HG03280 (cell line): Measurements from ENCODE around the gene HOXA9.

Experiments used
- ATAC-seq: cut with Tn5 transposase; IDR thresholded peaks from one replicate; pipeline ENCODE4 v1.9.1; 2021; ENCODE audit warnings: mild to moderate bottlenecking, moderate library complexity; ENCODE audit not compliant: unreplicated experiment

HOXA9 gene

DNA sequence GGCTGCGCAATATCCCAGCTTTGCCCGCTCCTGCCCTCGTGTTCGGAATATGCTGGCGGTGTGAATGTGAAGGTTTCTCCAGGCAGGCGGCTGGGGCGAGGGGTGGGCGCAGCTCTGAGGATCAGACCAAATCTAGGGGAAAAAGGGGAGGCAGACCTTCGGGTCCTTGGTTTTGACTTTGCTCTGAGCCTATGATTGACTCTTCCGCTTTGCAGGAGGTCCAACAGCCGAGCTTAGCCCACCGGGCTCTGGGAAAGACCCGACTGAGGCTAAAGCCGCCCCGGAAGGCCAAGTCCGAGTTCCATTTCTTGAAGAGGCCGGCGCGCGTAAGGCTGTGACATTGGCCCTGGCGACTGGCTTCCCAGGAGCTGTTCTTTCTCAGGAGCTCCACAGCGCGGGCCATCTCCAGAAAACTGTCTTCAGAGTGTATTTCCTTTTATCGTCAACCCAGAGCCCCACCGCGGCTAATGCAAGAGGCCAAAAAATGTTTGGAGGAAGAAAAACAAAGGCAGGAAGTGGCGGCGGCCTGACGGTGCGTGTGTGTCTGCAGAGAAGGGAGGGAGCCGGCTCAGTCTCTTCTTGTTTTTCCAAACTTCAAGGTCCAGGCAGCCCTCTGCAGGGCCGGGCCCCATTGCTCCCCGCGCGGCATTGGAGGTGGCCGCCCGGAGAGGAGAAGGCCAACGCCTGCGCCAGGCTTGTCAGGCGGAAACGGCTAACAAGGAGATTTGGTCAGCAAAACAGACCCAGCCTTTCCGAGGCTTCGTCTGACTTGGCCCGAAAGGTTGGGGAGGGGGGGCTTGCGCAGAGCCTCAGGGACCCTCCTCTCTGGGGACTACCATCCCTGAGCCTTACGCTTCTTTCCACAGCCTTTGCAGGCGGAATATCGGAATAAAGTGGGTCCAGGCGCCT is 23.3 kb upstream of the HOXA9 start:
- no peak for ATAC-seq

DNA sequence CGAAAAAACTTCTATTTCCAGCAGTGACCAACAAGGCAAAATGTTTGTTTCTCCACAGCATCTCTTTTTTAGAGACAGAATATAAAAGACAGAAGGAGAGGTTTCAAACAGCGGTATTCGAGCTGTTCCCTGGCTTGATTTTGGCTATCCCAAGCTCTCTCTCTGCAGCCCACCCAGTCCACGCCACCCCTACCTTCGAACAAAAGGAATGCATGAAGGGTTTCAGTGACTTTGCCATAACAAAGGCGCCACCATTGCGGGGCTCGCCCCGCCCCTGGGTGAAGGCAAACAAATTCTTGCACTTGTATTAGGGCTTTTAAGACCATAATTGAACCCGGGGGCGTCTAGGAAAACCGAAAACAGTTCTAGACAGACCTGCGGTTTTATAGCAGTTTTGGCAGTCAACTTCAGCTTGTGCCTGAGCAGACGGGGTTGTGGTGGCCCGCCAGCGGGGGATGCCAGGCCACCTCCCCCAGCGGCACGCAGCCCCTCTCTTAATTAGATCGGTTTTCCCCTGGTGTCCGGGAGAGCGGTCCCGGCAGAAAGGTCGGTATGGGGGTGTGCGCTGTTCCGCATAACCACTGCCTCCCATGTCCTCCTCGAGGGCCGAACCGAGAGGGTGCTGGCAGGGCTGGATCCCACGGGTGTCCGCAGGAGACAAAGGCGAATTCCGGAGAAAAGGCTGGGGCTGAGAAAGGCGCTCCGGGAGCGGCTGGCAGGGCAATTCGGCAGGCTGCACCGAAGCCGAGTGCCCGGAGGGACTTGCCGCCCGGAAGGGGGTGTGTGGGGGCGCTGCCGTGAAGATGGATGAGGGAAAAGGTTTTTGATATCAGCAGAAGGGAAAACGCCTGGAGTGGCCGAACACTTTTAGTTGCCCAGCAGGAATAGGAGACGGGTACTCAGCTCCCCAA is 22.4 kb upstream of the HOXA9 start:
- no peak for ATAC-seq

DNA sequence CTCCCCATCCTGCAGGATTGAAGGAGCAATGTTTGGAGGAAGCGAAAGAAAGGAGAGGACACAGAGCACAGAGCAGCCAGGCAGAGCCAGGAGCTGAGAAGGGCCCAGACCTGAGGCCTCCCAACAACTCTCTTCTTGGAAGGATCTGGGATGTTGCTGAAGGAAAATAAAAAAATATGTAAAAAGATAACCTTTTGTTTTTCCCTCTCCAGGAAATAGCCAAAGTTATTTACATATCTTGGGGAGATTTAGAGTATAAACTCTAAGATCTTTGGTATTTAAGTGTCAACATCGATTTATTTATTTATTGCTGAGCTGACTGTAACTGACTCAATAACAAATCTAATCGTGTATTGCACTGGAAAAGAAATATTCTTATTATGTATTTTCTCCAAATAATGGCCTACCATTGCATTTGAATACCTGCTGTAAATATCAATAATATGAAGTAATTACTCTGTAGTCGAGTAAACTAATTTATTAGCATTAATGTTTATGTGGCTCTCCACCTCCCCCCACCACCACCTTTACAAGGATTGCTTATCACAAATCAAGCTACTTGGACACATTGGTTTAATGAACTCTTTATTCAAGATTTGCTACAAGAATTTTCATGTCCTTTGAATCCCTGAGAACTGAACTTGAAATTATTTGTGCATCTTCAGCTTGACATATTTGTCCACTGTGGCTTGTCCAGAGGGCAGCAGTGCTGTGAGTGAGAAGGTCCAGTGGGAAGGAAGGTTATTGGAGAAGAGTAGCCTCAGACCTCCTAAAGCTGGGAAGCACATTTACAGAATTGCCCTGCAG is 21.5 kb upstream of the HOXA9 start:
- no peak for ATAC-seq

DNA sequence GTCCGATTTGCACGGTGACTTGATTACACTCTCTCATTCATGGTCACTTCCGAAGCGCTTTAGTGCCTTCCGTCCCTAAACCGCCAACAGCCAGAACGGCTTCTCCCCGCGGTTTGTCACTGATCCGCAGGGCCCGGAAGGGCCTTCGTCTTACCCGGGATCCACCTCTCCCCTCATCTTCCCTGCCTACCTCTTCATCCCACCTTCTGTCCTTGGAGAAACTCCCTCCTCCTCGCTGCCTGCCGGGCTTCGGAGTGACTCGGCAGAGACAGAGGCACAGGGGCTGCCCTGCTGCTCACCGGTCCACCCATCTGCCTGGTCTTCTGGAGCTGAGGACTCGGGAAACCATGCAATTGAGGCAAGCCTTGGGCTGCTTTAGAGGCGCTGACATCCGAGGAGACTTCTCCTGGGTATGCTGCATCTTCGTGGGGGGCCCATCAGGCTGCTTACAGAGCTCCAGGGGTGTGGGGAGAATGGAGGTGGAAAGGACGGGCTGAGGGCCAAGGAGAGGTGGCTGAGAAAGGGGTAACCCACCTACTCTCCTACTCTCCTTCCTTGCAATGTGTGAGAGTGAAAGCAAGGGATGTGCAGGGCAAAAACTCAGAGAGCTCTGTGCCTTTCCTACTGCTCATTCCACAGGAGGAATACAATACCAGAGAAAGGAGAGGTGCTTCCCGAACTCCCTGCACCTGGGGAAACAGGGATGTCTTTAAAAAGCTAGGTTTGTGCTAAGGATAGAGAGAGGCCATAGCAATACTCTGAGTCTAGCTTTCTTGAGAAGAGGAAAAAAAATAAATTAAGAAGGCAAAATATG is 20.7 kb upstream of the HOXA9 start:
- ATAC-seq, result no peak

DNA sequence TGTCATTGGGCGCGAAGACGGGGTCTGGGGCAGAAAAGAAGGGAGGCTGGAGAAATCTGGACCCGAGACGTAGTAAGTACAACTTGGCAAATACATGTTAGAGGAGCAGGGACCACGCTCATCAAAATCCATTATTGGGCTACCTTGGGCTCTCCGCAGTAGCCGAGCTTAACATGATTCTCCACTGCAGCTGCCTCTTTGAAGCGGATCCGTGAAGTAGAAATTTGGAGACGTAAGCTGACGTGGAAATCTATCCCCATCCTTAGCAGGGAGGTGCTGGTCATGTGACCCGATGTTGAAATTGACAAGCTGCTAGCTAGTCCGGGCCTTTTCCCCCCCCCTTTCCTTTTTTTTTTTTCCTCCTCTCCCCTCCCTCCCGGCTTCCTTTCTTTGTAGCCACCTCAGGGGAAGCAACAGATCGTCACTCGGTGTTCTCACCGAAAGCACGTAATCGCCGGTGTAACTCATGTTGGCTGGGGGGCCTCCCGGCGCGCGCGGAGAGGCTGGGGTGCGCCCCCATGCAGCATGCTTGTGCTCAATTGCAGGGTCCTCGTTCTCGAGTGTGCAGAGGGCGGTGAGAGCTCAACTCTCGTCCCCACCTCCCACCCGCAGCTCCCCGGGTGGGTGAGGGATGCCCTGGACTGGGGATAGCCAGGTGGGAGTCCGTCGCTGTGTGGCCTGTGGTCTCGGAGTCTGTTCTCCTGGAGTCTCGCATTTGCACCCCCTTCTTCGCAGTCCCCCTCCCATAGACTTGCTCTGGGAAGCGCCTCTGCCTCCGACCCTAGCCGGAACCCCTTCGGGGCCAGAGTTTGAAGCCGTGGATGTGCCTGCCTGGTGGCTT is 19.9 kb upstream of the HOXA9 start, which contains the start of gene HOXA11:
Gene HOXA11 (minus strand): TSS at position 220 of the 841 bp plus-strand sequence. CDS start 88 bp downstream, at position 132.
- ATAC-seq, result no peak

DNA sequence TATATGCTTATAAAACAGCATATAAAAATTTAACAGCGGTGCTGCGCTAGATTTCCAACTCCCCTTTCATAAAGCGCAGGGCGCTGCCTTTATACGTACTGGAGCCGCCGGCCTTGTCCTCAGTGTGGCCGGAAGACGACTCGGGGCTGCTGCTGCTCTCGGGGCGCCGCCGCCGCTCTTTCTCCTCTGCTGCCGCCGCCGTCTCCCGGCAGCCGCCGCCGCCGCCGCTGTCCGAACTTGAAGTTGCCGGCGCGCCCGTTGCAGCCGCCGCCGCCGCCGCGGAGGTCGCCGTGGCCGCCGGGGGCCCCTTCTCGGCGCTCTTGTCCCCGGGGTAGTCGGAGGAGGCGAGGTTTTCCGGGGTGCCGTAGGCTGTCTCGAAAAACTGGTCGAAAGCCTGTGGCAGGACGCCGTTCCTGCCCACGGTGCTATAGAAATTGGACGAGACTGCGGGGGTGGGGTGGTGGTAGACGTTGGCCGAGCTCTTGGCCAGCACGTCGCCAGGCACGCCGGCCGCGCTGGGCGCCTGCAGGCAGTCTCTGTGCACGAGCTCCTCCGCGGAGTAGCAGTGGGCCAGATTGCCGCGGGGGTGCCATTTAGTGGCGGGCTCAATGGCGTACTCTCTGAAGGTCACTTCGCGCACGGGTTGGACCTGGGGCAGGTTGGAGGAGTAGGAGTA is 19.1 kb upstream of the HOXA9 start:
- ATAC-seq, result no peak

DNA sequence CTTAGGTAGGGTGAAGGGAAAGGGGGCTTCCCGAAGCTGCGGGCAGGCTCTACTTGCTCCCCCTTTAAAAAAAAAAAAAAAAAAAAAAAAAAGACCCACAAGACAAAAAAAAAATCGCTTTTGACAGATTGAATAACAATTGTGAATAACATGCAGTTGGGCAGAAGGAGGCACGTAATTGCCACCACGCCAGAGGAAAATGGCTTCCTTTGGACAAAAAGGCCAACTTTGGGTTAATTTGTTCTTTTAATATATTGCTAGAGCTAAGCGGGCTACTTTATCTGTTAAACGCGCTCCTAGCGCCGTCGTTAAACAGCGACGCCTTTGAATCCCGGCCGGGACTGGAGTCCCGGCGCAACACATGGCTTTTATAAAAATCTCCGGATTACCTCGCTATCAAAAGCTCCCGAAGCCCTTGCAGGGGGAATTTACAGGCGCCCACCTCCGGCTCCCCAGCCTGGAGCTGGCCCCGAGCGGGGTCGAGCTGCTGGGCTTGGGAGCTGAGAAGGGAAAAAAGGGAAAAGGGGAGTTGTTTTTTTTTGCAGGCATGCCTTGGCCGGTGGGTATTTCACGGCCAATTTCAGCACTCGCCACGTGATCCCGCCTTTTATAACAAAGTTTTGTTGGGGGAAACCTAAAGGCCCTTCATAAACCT is 18.5 kb upstream of the HOXA9 start:
- no peak for ATAC-seq

DNA sequence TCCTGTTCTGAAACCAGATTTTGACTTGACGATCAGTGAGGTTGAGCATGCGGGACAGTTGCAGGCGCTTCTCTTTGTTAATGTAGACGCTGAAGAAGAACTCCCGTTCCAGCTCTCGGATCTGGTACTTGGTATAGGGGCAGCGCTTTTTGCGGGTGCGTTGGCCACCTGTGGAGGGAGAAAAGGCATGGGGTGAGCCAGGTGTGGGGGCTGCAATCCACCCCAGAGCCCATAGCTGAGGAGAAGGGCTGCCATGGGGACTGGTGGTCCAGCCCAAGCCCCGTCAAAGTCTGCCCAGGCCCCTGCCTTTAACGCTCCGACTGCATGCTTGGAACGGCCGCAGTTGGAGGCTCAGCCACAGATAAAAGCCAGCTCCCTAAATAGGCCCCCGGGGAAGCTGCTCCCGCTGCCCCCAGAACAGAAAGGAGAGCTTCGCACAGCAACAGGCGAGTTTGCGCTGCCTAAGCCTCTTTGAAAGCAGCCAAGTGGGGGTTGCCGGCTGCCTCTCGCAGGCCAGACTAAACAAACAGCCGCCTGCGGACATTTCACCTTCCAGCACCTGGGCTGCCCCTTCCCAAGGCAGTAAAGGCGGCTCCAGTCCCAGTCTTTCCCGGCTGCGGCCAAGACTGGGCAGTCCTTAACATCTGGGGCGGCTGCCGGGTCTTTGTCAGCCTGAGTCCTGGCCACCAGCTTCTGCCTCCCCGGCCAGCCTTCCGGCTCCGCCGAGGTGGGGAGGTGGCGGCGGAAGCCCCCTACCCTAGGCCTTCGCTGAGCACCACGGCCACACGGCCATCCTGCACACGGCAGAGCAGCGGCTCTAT is 17.7 kb upstream of the HOXA9 start:
- ATAC-seq, result no peak

DNA sequence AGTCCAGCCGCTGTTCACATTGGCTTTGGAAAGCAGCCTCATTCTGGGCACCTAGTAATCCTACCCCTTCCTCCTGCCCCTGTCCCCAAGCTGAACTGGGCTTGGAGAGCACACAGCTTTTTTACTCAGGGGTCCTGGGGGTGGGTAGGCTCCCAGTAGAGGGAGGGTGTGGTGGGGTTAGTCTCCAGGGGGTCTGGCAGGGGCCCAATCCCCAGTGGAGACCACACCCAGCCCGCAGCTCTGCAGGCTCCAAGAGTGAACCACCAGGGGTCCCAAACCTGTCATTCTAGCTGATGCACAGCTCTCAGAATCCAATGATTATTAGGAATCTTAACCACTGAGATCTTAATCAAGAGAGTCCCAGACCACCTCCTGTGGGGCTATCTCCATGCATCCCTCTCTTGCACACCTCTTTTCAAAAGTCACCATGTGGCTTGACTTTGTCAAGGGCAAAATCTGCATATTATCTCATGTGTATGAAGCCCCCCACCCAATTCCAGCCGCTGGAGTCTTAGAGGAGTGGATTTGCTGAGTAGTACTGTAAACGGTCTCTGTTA is 17.0 kb upstream of the HOXA9 start:
- no peak for ATAC-seq

DNA sequence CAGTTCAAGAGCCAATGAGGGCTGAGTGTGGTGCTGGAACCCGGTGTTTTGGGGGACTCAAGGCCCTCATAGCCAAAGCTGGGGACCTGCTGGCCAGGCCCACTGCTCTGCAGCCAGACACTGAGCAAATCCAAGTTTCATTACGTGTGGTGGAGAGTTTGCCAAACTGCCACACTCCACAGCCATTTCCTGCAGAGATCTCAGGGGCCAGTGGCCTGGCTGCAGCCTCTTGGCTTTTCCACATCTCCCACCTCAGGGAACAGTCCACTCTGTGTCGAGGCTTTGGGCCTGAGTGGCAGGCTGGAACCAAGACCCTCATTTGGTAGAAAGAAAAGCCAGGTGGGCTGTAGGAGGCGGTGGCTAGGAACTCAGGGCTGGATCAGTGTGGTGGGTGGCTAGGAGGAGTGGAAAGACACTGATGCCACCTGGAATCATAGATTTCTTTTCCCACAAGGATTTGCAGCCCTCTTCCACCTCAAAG is 16.5 kb upstream of the HOXA9 start:
- ATAC-seq, result no peak

DNA sequence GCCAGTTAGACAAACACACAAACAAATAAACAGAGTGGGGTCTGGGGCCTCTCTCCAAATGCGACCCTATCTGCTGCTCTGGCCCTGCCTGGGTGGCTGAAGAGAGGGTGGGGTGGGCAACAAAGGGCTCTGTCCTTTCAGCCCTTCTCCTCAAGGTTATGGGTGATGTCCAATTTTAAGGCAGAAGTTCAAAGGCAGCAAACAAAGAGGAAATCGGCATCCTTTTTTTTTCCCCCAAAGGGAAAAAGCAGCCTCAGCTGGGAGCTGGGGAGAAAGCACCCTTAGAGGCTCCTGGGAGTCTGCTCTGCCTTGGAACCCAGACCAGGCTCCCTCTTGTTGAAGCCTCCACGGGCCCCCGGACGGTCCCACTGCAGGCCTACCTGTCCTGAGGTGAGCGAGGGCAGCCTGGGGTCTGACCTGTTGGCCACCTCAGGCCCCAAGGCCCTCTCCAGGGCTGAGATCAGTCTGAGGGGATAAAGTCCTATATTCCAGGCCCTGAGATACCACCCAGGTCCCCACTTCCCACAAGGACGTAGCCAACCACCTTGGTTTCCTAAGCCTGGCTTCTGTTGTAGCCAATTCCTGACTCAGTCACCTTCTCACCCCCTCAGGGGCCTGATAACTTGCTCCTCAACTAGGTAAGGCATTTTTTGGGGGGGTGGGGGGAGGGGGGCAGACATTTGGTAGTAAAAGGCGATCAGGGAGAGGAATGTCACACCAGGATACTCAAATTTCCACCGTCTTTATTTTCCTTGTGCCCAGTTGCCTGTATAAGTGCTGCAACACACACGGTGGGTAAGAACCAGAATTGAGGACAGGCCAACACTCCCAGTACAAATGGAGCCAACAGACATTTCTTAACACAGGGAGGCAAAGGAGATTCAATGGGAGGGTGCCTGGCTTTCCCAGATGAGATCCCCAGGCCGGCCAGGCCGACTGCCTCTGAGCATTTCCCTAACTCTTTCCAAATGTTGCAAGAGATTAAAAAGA is 15.4 kb upstream of the HOXA9 start:
- ATAC-seq, result no peak

DNA sequence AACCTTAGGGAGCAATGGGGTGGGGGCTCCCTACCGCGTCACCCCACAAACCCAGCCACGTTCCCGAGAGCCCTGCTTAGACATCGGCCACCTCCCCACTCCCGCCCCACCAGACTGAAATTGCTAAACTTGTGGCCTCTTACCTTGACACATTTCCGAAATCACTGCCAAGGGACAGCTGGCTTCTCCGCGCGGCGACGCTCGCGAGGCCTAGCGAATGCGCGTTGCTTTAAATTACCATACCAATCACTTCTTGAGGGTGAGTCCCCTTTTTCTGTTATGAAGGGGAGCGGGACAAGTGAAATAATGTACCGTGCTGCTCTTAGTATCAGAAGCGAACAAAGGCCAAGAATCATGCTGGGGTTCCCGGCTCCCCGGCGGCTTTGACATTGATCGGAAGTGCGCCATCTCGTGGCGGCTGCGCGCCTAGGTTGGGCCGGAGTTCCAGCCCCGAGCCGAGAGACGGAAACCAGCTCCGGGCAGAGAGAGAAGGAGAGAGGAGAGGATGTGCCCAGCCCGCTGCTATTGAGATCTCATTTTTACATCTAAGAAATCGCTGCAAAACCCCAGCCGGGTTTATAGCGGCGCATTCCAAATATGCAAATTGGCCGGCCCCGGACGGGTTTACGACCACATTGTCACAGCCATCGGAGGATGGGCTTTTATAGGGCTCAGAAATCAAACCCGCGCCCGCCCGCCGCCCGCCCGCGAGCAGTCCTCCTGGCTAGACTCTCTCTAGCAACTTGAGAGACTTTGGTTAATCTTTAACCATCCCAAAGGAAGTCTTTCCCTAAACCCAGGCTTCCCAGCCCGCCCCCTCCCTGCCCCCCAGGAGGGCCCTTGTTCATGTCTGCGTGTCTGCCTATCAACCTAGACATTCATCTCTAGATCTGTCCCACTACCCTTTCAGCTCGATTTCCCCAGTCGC is 14.4 kb upstream of the HOXA9 start:
- ATAC-seq, result no peak

DNA sequence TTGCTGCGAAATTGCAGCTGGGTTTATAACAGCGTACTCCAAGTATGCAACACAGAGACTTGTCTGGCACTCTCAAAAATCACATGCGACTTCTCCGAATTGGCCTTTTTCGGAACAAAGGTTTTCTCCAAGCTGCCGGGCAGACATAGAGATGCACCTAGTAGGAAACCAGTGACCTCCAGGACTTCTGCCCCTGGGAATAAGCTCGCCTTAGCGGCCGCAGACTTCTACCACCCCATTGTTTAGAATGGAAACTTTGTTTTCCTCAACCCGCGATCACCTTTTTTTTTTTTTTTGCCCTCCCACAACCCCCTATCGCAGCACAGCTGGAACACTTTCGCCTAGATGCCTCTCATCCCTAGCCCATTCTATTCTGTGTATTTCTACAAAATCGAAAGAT is 13.7 kb upstream of the HOXA9 start:
- ATAC-seq, result no peak

DNA sequence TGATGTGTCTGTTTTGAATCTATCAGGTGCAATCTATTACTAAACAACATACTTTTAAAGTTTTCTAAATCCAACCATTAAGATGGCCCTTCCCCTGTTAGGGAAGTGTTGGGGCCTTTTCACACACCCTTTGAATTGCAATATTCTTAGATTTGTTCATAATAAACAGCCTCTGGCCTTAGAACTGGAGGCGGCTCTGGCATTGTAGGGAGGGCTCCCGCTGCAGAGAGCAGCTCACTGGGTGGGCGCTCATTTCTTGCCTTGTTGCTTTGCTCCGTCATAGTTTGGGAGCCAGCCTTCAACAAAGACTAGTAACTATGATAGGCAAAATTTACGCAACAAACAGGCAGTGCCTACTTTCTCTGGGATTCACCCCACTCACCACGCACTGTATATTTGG is 13.0 kb upstream of the HOXA9 start:
- ATAC-seq, result no peak
